GM19468 (cell line): ENCODE data around the gene CTTNBP2NL.
"Not testable (repeated sequence)": the region's sequence is repeated elsewhere in the genome, so short reads cannot be mapped to it uniquely, and the experiment has no call there.

ENCODE experiments used
- ATAC-seq: cut with Tn5 transposase; IDR thresholded peaks from one replicate; pipeline ENCODE4 v1.9.1; 2021; ENCODE audit warnings: mild to moderate bottlenecking, moderate library complexity, moderate number of reproducible peaks; ENCODE audit not compliant: unreplicated experiment; ENCODE audit errors: extremely low read depth

The CTTNBP2NL gene

GRCh38 chr1:112458756-112459155 lies 62.7 kb downstream of the CTTNBP2NL start:
- no peak for ATAC-seq

GRCh38 chr1:112460615-112461014 lies 64.6 kb downstream of the CTTNBP2NL start:
- ATAC-seq: no peak

- ATAC-seq: no peak
Observed at GRCh38 chr1:112461200-112461871, 65.3 kb downstream of the CTTNBP2NL start.

GRCh38 chr1:112462953-112463279 lies 66.9 kb downstream of the CTTNBP2NL start:
- ATAC-seq: no peak

GRCh38 chr1:112464501-112464900 lies 68.5 kb downstream of the CTTNBP2NL start:
- no peak for ATAC-seq

- no peak for ATAC-seq
Observed at GRCh38 chr1:112465122-112465521, 69.1 kb downstream of the CTTNBP2NL start.

GRCh38 chr1:112466078-112466660 lies 70.2 kb downstream of the CTTNBP2NL start:
- ATAC-seq: peak; percentile 72

- not testable (repeated sequence) for ATAC-seq
Observed at GRCh38 chr1:112470324-112470723, 74.3 kb downstream of the CTTNBP2NL start.

GRCh38 chr1:112470966-112471365 lies 75.0 kb downstream of the CTTNBP2NL start:
- no peak for ATAC-seq

- ATAC-seq: no peak
Observed at GRCh38 chr1:112472142-112472541, 76.1 kb downstream of the CTTNBP2NL start.

- ATAC-seq: no peak
Observed at GRCh38 chr1:112477550-112477949, 81.5 kb downstream of the CTTNBP2NL start.

GRCh38 chr1:112478314-112478713 lies 82.3 kb downstream of the CTTNBP2NL start:
- no peak for ATAC-seq

- ATAC-seq: not testable (repeated sequence)
Observed at GRCh38 chr1:112486063-112486462, 90.0 kb downstream of the CTTNBP2NL start.

GRCh38 chr1:112487686-112488085 lies 91.7 kb downstream of the CTTNBP2NL start:
- ATAC-seq: not testable (repeated sequence)

GRCh38 chr1:112488141-112488540 lies 92.1 kb downstream of the CTTNBP2NL start:
- no peak for ATAC-seq

GRCh38 chr1:112492076-112492475 lies 96.1 kb downstream of the CTTNBP2NL start:
- no peak for ATAC-seq

GRCh38 chr1:112493351-112493750 lies 97.3 kb downstream of the CTTNBP2NL start:
- ATAC-seq: no peak

GRCh38 chr1:112496290-112496689 lies 100.3 kb downstream of the CTTNBP2NL start:
- no peak for ATAC-seq

GRCh38 chr1:112501810-112502641 lies 106.0 kb downstream of the CTTNBP2NL start:
- no peak for ATAC-seq

GRCh38 chr1:112502826-112503225 lies 106.8 kb downstream of the CTTNBP2NL start:
- ATAC-seq: no peak

GRCh38 chr1:112504001-112504660 lies 108.1 kb downstream of the CTTNBP2NL start:
- no peak for ATAC-seq
